Upper lobe of left lung (tissue), 6 donors: ENCODE data around the gene GRAP. TPM values are rescaled to one million over a fixed set of nuclear protein-coding genes. Genes with fewer than 3 reads are reported as not detected.
"Not testable (repeated sequence)": the region's sequence is repeated elsewhere in the genome, so short reads cannot be mapped to it uniquely, and the experiment has no call there.

Experiments
- ATAC-seq, 2 donors: fragments of 200-7000 bp; cut with Tn5 transposase; one replicate each; pipeline ENCODE4 v1.9.1; 2022; ENCODE audit warnings: mild to moderate bottlenecking in 2 of 2, moderate library complexity in 2 of 2; ENCODE audit not compliant: low FRiP score in 2 of 2
- DNase-seq, 2 donors: peaks; one replicate each; pipeline ENCODE4 v3.0.0-alpha.2; 2019 to 2020
- H3K27ac ChIP-seq, 4 donors: fragments of 200-600 bp; sonication (generic); one replicate each; pipeline ENCODE4 v1.5.1; 2016 to 2019
- H3K27me3 ChIP-seq, 4 donors: fragments of 200-600 bp; sonication (generic); one replicate each; pipeline ENCODE4 v1.5.1; 2017 to 2019
- H3K36me3 ChIP-seq, 4 donors: fragments of 200-600 bp; sonication (generic); one replicate each; pipeline ENCODE4 v1.5.1; 2016 to 2019
- H3K4me1 ChIP-seq, 4 donors: fragments of 200-600 bp; sonication (generic); one replicate each; pipeline ENCODE4 v1.5.1; 2018 to 2019
- H3K4me3 ChIP-seq, 4 donors: fragments of 200-600 bp; sonication (generic); one replicate each; pipeline ENCODE4 v1.5.1; 2017 to 2019; ENCODE audit warnings: mild to moderate bottlenecking in 2 of 4, moderate library complexity in 1 of 4
- H3K9me3 ChIP-seq, 4 donors: fragments of 200-600 bp; sonication (generic); one replicate each; pipeline ENCODE4 v1.5.1; 2018 to 2019
- CTCF ChIP-seq, 6 experiments: fragments of 450-650 bp in 4 of 6; fragments of 200-600 bp in 2 of 6; sonication (generic) in 2 of 6; IDR thresholded peaks; one replicate each; pipeline ENCODE4 v1.5.1; 2016 to 2019; ENCODE audit warnings: antibody characterized with exemption in 6 of 6
- EP300 ChIP-seq, 4 donors: sonication (generic); formaldehyde crosslinking; IDR thresholded peaks; one replicate each; pipeline ENCODE4 v1.5.1; 2017; ENCODE audit warnings: antibody characterized with exemption in 4 of 4, control low read depth in 2 of 4
- POLR2A ChIP-seq, 4 donors: fragments of 450-650 bp; IDR thresholded peaks; one replicate each; pipeline ENCODE4 v1.5.1; 2016 to 2017; ENCODE audit warnings: antibody characterized with exemption in 4 of 4, mild to moderate bottlenecking in 2 of 4
- POLR2AphosphoS5 ChIP-seq, 2 donors: sonication (generic); formaldehyde crosslinking; IDR thresholded peaks; one replicate each; pipeline ENCODE4 v1.5.1; 2017; ENCODE audit warnings: antibody characterized with exemption in 2 of 2
- WGBS, 2 donors: methylation state at CpG; one replicate each; pipeline ENCODE4 v1.1.5; 2017 to 2018; 5-methylcytosine and 5-hydroxymethylcytosine counted together
- total RNA-seq, 6 donors: library from RNA; depleted of rRNA in 4 of 6; stranded (reverse); fragments of >200 nt in 4 of 6; gene quantifications; one replicate each; pipeline versions ENCODE4 v1.1.0 to v1.2.1, GENCODE V29; 2016 to 2021
- donor health status: DM: no; HTN: no; CAD: no; lungs with moderate emphysema.
- donor health status: DM: no; HTN: yes; CAD: no; lungs with severe emphysema.

The GRAP gene
- total RNA-seq, 6 donors from 2014 or later: 3.1 to 11.3 (median 4.8) TPM

GRCh38 chr17:19023209-19023999 is 23.4 kb downstream of the GRAP start:
- WGBS, 2 donors: 80% methylated on average over 5 to 9 of the region's 9 CpGs
- no peak for ATAC-seq
- TF ChIP-seq POLR2AphosphoS5 (IDR thresholded peaks at IDR 0.05) (no peak), CTCF (IDR thresholded peaks at IDR 0.05) (no peak), EP300 (IDR thresholded peaks at IDR 0.05) (no peak), POLR2A (IDR thresholded peaks at IDR 0.05) (no peak)
- Histone ChIP-seq H3K27me3 (no peaks in the 10 kb centered on the region), H3K27ac (no peak overlapping the region), H3K36me3 (no peaks in the 10 kb centered on the region), H3K4me3 (no peak overlapping the region), H3K9me3 (no peaks in the 10 kb centered on the region), H3K4me1 (no peaks in the 10 kb centered on the region)
- DNase-seq: no peak

- Histone ChIP-seq H3K4me3 (no peak overlapping the region), H3K4me1 (no peaks in the 10 kb centered on the region), H3K27ac (no peak overlapping the region), H3K27me3 (no peaks in the 10 kb centered on the region), H3K9me3 (no peaks in the 10 kb centered on the region), H3K36me3 (no peaks in the 10 kb centered on the region)
- 90 to 100% methylated on average over 1 to 6 of the region's 6 CpGs for WGBS, 2 donors
- no peak for DNase-seq
- no peak for TF ChIP-seq CTCF (IDR thresholded peaks at IDR 0.05)
- TF ChIP-seq EP300 (IDR thresholded peaks at IDR 0.05): no peak
- no peak for TF ChIP-seq POLR2A (IDR thresholded peaks at IDR 0.05)
- TF ChIP-seq POLR2AphosphoS5 (IDR thresholded peaks at IDR 0.05): no peak
- ATAC-seq: no peak
These were observed 24.0 kb downstream of the GRAP start for GRCh38 chr17:19022747-19023146.

GRCh38 chr17:19022128-19022527 is 24.6 kb downstream of the GRAP start:
- Histone ChIP-seq H3K36me3 (no peaks in the 10 kb centered on the region), H3K27ac (no peak overlapping the region), H3K4me1 (no peaks in the 10 kb centered on the region), H3K4me3 (no peak overlapping the region), H3K27me3 (no peaks in the 10 kb centered on the region), H3K9me3 (no peaks in the 10 kb centered on the region)
- no peak for DNase-seq
- 87 to 94% methylated on average over 4 to 5 of the region's 5 CpGs for WGBS, 2 donors
- no peak for ATAC-seq
- TF ChIP-seq POLR2AphosphoS5 (IDR thresholded peaks at IDR 0.05): no peak
- no peak for TF ChIP-seq EP300 (IDR thresholded peaks at IDR 0.05)
- TF ChIP-seq POLR2A (IDR thresholded peaks at IDR 0.05): no peak
- no peak for TF ChIP-seq CTCF (IDR thresholded peaks at IDR 0.05)

GRCh38 chr17:19021622-19022083 is 25.1 kb downstream of the GRAP start:
- no peak for ATAC-seq
- H3K27me3 ChIP-seq: no peaks in the 10 kb centered on the region
- no peak overlapping the region for H3K4me3 ChIP-seq
- DNase-seq: peak in 1 of 2 donors; percentile 76
- H3K36me3 ChIP-seq: no peaks in the 10 kb centered on the region
- WGBS, 2 donors: 91 to 95% methylated on average over 18 to 22 of the region's 24 CpGs
- no peaks in the 10 kb centered on the region for H3K9me3 ChIP-seq
- no peaks in the 10 kb centered on the region for H3K4me1 ChIP-seq
- no peak overlapping the region for H3K27ac ChIP-seq
- TF ChIP-seq EP300 (IDR thresholded peaks at IDR 0.05): no peak
- no peak for TF ChIP-seq POLR2A (IDR thresholded peaks at IDR 0.05)
- TF ChIP-seq POLR2AphosphoS5 (IDR thresholded peaks at IDR 0.05): no peak
- no peak for TF ChIP-seq CTCF (IDR thresholded peaks at IDR 0.05)

GRCh38 chr17:19021011-19021621 is 25.6 kb downstream of the GRAP start:
- 93 to 94% methylated on average over 3 to 7 of the region's 7 CpGs for WGBS, 2 donors
- H3K36me3 ChIP-seq, DNase-seq: not testable (repeated sequence)

More at GRCh38 chr17:19021011-19021621, 25.6 kb downstream of the GRAP start:
- ATAC-seq, H3K4me1 ChIP-seq, H3K27ac ChIP-seq, H3K4me3 ChIP-seq, H3K9me3 ChIP-seq, H3K27me3 ChIP-seq: not testable (repeated sequence)
